ENCODE data around the gene CSMD2.

DNA sequence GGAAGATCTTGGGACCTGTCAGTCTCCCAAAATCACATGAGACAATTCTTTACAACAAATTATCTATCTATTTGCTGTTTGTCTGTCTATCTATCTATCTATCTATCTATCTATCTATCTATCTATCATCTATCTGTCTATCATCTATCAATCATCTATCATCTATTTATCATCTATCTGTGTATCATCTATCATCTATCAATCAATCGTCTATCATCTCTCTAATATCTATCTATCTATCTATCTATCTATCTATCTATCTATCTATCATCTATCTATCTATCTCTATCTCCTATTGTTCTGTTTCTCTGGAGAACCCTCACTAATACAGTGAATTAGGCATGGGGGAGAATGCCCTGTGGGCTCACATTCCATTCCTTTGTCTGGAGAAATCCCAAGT, 374.5 kb downstream of the CSMD2 start:
- TF ChIP-seq, protein P1, sequence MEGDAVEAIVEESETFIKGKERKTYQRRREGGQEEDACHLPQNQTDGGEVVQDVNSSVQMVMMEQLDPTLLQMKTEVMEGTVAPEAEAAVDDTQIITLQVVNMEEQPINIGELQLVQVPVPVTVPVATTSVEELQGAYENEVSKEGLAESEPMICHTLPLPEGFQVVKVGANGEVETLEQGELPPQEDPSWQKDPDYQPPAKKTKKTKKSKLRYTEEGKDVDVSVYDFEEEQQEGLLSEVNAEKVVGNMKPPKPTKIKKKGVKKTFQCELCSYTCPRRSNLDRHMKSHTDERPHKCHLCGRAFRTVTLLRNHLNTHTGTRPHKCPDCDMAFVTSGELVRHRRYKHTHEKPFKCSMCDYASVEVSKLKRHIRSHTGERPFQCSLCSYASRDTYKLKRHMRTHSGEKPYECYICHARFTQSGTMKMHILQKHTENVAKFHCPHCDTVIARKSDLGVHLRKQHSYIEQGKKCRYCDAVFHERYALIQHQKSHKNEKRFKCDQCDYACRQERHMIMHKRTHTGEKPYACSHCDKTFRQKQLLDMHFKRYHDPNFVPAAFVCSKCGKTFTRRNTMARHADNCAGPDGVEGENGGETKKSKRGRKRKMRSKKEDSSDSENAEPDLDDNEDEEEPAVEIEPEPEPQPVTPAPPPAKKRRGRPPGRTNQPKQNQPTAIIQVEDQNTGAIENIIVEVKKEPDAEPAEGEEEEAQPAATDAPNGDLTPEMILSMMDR (IDR thresholded peaks at IDR 0.05): no peak
- TF ChIP-seq POLR2A (IDR thresholded peaks at IDR 0.05): no peak
